ENCODE measurements around the gene WEE1.

Gene WEE1

GRCh38 chr11:9573052-9573774, at the start of gene WEE1:
TSS of gene WEE1 (plus strand) at chr11:9573670. CDS start at chr11:9573934, 264 bp downstream.
- Histone ChIP-seq H3K9ac (ENCODE audit: low read length) (peak within 1 kb of the TSS; percentile 71), H3K9me3 (ENCODE audit: control insufficient read depth, low read depth, low read length) (no peaks in the 10 kb centered on the region), H3K27ac (ENCODE audit: low read length) (peak within 1 kb of the TSS; percentile 16), H3K36me3 (ENCODE audit: control insufficient read depth, low read depth, low read length) (peaks cover 25% of the 10 kb centered on the region), H3K4me3 (ENCODE audit: low read length) (peak within 1 kb of the TSS; percentile 97), H3K27me3 (ENCODE audit: control insufficient read depth, insufficient read depth, low read length) (no peaks in the 10 kb centered on the region), H3K4me1 (ENCODE audit: control insufficient read depth, low read depth, low read length) (peaks cover 27% of the 10 kb centered on the region)

GRCh38 chr11:9524001-9524400, 49.5 kb upstream of the WEE1 start:
- Histone ChIP-seq H3K4me1 (ENCODE audit: control insufficient read depth, low read depth, low read length) (peaks cover 17% of the 10 kb centered on the region), H3K4me3 (ENCODE audit: low read length) (no peak overlapping the region), H3K27ac (ENCODE audit: low read length) (no peak overlapping the region), H3K36me3 (ENCODE audit: control insufficient read depth, low read depth, low read length) (peaks cover 19% of the 10 kb centered on the region), H3K9ac (ENCODE audit: low read length) (no peak overlapping the region), H3K27me3 (ENCODE audit: control insufficient read depth, insufficient read depth, low read length) (no peaks in the 10 kb centered on the region), H3K9me3 (ENCODE audit: control insufficient read depth, low read depth, low read length) (no peaks in the 10 kb centered on the region)

- Histone ChIP-seq H3K27ac (ENCODE audit: low read length) (no peak overlapping the region), H3K4me1 (ENCODE audit: control insufficient read depth, low read depth, low read length) (peaks cover 12% of the 10 kb centered on the region), H3K4me3 (ENCODE audit: low read length) (no peak overlapping the region), H3K36me3 (ENCODE audit: control insufficient read depth, low read depth, low read length) (peaks cover 19% of the 10 kb centered on the region), H3K9ac (ENCODE audit: low read length) (no peak overlapping the region), H3K27me3 (ENCODE audit: control insufficient read depth, insufficient read depth, low read length) (no peaks in the 10 kb centered on the region), H3K9me3 (ENCODE audit: control insufficient read depth, low read depth, low read length) (no peaks in the 10 kb centered on the region)
These were observed 48.4 kb upstream of the WEE1 start for GRCh38 chr11:9525116-9525515.

GRCh38 chr11:9527481-9528135, 45.9 kb upstream of the WEE1 start:
- Histone ChIP-seq H3K4me1 (ENCODE audit: control insufficient read depth, low read depth, low read length) (peaks cover 12% of the 10 kb centered on the region), H3K4me3 (ENCODE audit: low read length) (no peak overlapping the region), H3K27me3 (ENCODE audit: control insufficient read depth, insufficient read depth, low read length) (no peaks in the 10 kb centered on the region), H3K9ac (ENCODE audit: low read length) (no peak overlapping the region), H3K36me3 (ENCODE audit: control insufficient read depth, low read depth, low read length) (peaks cover 16% of the 10 kb centered on the region), H3K9me3 (ENCODE audit: control insufficient read depth, low read depth, low read length) (no peaks in the 10 kb centered on the region), H3K27ac (ENCODE audit: low read length) (no peak overlapping the region)

- H3K27me3 ChIP-seq (ENCODE audit: control insufficient read depth, insufficient read depth, low read length): no peaks in the 10 kb centered on the region
- no peak overlapping the region for H3K27ac ChIP-seq (ENCODE audit: low read length)
- no peaks in the 10 kb centered on the region for H3K9me3 ChIP-seq (ENCODE audit: control insufficient read depth, low read depth, low read length)
- H3K4me1 ChIP-seq (ENCODE audit: control insufficient read depth, low read depth, low read length): peaks cover 13% of the 10 kb centered on the region
- H3K9ac ChIP-seq (ENCODE audit: low read length): no peak overlapping the region
- H3K36me3 ChIP-seq (ENCODE audit: control insufficient read depth, low read depth, low read length): peaks cover 16% of the 10 kb centered on the region
- no peak overlapping the region for H3K4me3 ChIP-seq (ENCODE audit: low read length)
These were observed 45.4 kb upstream of the WEE1 start for GRCh38 chr11:9528136-9528501.

- Histone ChIP-seq H3K27ac (ENCODE audit: low read length) (no peak overlapping the region), H3K9ac (ENCODE audit: low read length) (no peak overlapping the region), H3K36me3 (ENCODE audit: control insufficient read depth, low read depth, low read length) (peaks cover 16% of the 10 kb centered on the region), H3K4me3 (ENCODE audit: low read length) (no peak overlapping the region), H3K27me3 (ENCODE audit: control insufficient read depth, insufficient read depth, low read length) (no peaks in the 10 kb centered on the region), H3K9me3 (ENCODE audit: control insufficient read depth, low read depth, low read length) (no peaks in the 10 kb centered on the region), H3K4me1 (ENCODE audit: control insufficient read depth, low read depth, low read length) (peaks cover 19% of the 10 kb centered on the region)
These were observed 44.7 kb upstream of the WEE1 start for GRCh38 chr11:9528573-9529333.

GRCh38 chr11:9529334-9529650, 44.2 kb upstream of the WEE1 start:
- H3K4me3 ChIP-seq (ENCODE audit: low read length): no peak overlapping the region
- no peak overlapping the region for H3K27ac ChIP-seq (ENCODE audit: low read length)
- no peaks in the 10 kb centered on the region for H3K27me3 ChIP-seq (ENCODE audit: control insufficient read depth, insufficient read depth, low read length)
- H3K4me1 ChIP-seq (ENCODE audit: control insufficient read depth, low read depth, low read length): peaks cover 21% of the 10 kb centered on the region
- peaks cover 16% of the 10 kb centered on the region for H3K36me3 ChIP-seq (ENCODE audit: control insufficient read depth, low read depth, low read length)
- no peaks in the 10 kb centered on the region for H3K9me3 ChIP-seq (ENCODE audit: control insufficient read depth, low read depth, low read length)
- no peak overlapping the region for H3K9ac ChIP-seq (ENCODE audit: low read length)

- Histone ChIP-seq H3K27me3 (ENCODE audit: control insufficient read depth, insufficient read depth, low read length) (no peaks in the 10 kb centered on the region), H3K27ac (ENCODE audit: low read length) (no peak overlapping the region), H3K4me3 (ENCODE audit: low read length) (no peak overlapping the region), H3K4me1 (ENCODE audit: control insufficient read depth, low read depth, low read length) (peaks cover 23% of the 10 kb centered on the region), H3K9ac (ENCODE audit: low read length) (no peak overlapping the region), H3K36me3 (ENCODE audit: control insufficient read depth, low read depth, low read length) (peaks cover 15% of the 10 kb centered on the region), H3K9me3 (ENCODE audit: control insufficient read depth, low read depth, low read length) (no peaks in the 10 kb centered on the region)
These were observed 43.3 kb upstream of the WEE1 start for GRCh38 chr11:9530020-9530621.

- Histone ChIP-seq H3K9me3 (ENCODE audit: control insufficient read depth, low read depth, low read length) (no peaks in the 10 kb centered on the region), H3K36me3 (ENCODE audit: control insufficient read depth, low read depth, low read length) (peaks cover 6% of the 10 kb centered on the region), H3K4me1 (ENCODE audit: control insufficient read depth, low read depth, low read length) (peaks cover 23% of the 10 kb centered on the region), H3K27ac (ENCODE audit: low read length) (no peak overlapping the region), H3K4me3 (ENCODE audit: low read length) (no peak overlapping the region), H3K9ac (ENCODE audit: low read length) (no peak overlapping the region), H3K27me3 (ENCODE audit: control insufficient read depth, insufficient read depth, low read length) (no peaks in the 10 kb centered on the region)
These were observed 42.4 kb upstream of the WEE1 start for GRCh38 chr11:9530901-9531625.

- no peaks in the 10 kb centered on the region for H3K36me3 ChIP-seq (ENCODE audit: control insufficient read depth, low read depth, low read length)
- no peak overlapping the region for H3K9ac ChIP-seq (ENCODE audit: low read length)
- H3K4me3 ChIP-seq (ENCODE audit: low read length): no peak overlapping the region
- no peaks in the 10 kb centered on the region for H3K27me3 ChIP-seq (ENCODE audit: control insufficient read depth, insufficient read depth, low read length)
- peaks cover 23% of the 10 kb centered on the region for H3K4me1 ChIP-seq (ENCODE audit: control insufficient read depth, low read depth, low read length)
- H3K9me3 ChIP-seq (ENCODE audit: control insufficient read depth, low read depth, low read length): no peaks in the 10 kb centered on the region
- H3K27ac ChIP-seq (ENCODE audit: low read length): no peak overlapping the region
These were observed 40.4 kb upstream of the WEE1 start for GRCh38 chr11:9533058-9533457.
